K562 (cell line): Measurements from ENCODE around the gene SLA2. TPM values are rescaled to one million over a fixed set of nuclear protein-coding genes. Genes with fewer than 3 reads are reported as not detected.
"Not testable (repeated sequence)": the region's sequence is repeated elsewhere in the genome, so short reads cannot be mapped to it uniquely, and the experiment has no call there.

Experiments used
- ATAC-seq: fragments of 200-7000 bp; cut with Tn5 transposase; 3 replicates; pipeline ENCODE4 v1.9.1; 2020; ENCODE audit warnings: moderate library complexity
- Bru-seq: library from RNA; stranded (reverse); fragments of 400-500 nt; gene quantifications from one replicate; lab custom pipeline; 2021; lab: Mats Ljungman, UMichigan
- BruChase-seq, 2 experiments: library from RNA; stranded (reverse); fragments of 400-500 nt; gene quantifications; one replicate each; lab custom pipeline; 2021; lab: Mats Ljungman, UMichigan
- BruUV-seq: library from RNA; stranded (reverse); fragments of 400-500 nt; replicated peaks from 2 replicates; lab custom pipeline; 2021; lab: Mats Ljungman, UMichigan
- CTCF ChIA-PET: fragments of 300-600 bp; formaldehyde crosslinking; extraction: SDS; loops from one replicate; lab custom pipeline; 2021; ENCODE audit warnings: low intra/inter-chr PET ratio; lab: Yijun Ruan, JAX
- POLR2A ChIA-PET: fragments of 300-600, 350-650 bp; sonication (Branson Sonifier 250); formaldehyde crosslinking; extraction: SDS; loops from one replicate; lab custom pipeline; 2021; ENCODE audit warnings: antibody characterized with exemption, inconsistent platforms; lab: Yijun Ruan, JAX
- DNase-seq, 4 experiments: peaks; one replicate each; pipeline versions ENCODE4 v3.0.0 to v3.0.0-alpha.2; 2011 to 2018; ENCODE audit warnings: low spot score in 3 of 4, mixed read lengths in 3 of 4; ENCODE audit errors: extremely low read depth in 1 of 4
- FAIRE-seq: peaks from 2 replicates; lab custom pipeline; 2011; peaks lifted over from hg19 to GRCh38; lab: Jason Lieb, UNC
- H2AFZ ChIP-seq: 2 replicates; pipeline ENCODE4 v1.6.0; 2011; ENCODE audit warnings: low read depth, low read length, control low read depth, inconsistent platforms
- H3K27ac ChIP-seq: fragments of 200-600 bp; 3 replicates; pipeline ENCODE4 v1.8.0; 2011; ENCODE audit warnings: low read depth, mild to moderate bottlenecking, control low read depth, inconsistent platforms, low read length, moderate library complexity, mixed read lengths; ENCODE audit errors: extremely low read depth
- H3K27me3 ChIP-seq, 2 experiments: fragments of 300-600 bp in 1 of 2; 2 replicates in 1 of 2; 3 replicates in 1 of 2; pipeline versions ENCODE4 v1.6.0 to v1.8.0; 2011; ENCODE audit warnings: inconsistent platforms in 2 of 2, low read length in 2 of 2, mild to moderate bottlenecking in 1 of 2, mixed read lengths in 1 of 2, moderate library complexity in 1 of 2; ENCODE audit not compliant: control insufficient read depth in 2 of 2, insufficient read depth in 2 of 2
- H3K36me3 ChIP-seq: fragments of 300-600 bp; 3 replicates; pipeline ENCODE4 v1.8.0; 2011; ENCODE audit warnings: mild to moderate bottlenecking, low read length, inconsistent platforms; ENCODE audit not compliant: control insufficient read depth, insufficient read depth
- H3K4me1 ChIP-seq, 2 experiments: fragments of 200-600 bp in 1 of 2; replicated peaks in 1 of 2; 2 replicates in 1 of 2; 3 replicates in 1 of 2; pipeline versions ENCODE4 v1.5.1 to v1.8.0; 2011; ENCODE audit warnings: inconsistent platforms in 2 of 2, low read length in 2 of 2, mild to moderate bottlenecking in 1 of 2, mixed read lengths in 1 of 2, moderate library complexity in 1 of 2; ENCODE audit not compliant: control insufficient read depth in 2 of 2, insufficient read depth in 2 of 2
- H3K4me2 ChIP-seq: 2 replicates; pipeline ENCODE4 v1.6.1; 2011; ENCODE audit warnings: low read length, control low read depth, inconsistent platforms, mixed read lengths; ENCODE audit not compliant: insufficient read depth
- H3K4me3 ChIP-seq: fragments of 200-600 bp; sonication (generic), shearing (Covaris generic); 2 replicates; pipeline ENCODE4 v1.5.1; 2016; ENCODE audit warnings: control low read depth, inconsistent platforms
- H3K79me2 ChIP-seq: fragments of 200-600 bp; 3 replicates; pipeline ENCODE4 v1.8.0; 2011; ENCODE audit warnings: low read length, inconsistent platforms; ENCODE audit not compliant: control insufficient read depth, insufficient read depth
- H3K9ac ChIP-seq, 2 experiments: 2 replicates each; pipeline versions ENCODE4 v1.6.0 to v1.6.1; 2011; ENCODE audit warnings: low read depth in 2 of 2, low read length in 2 of 2, control low read depth in 1 of 2, inconsistent platforms in 1 of 2, mild to moderate bottlenecking in 1 of 2, mixed read lengths in 1 of 2; ENCODE audit not compliant: insufficient read depth in 1 of 2
- H3K9me1 ChIP-seq: one replicate; pipeline ENCODE4 v1.6.0; 2011; ENCODE audit warnings: inconsistent platforms, mild to moderate bottlenecking, low read length, moderate library complexity; ENCODE audit not compliant: control insufficient read depth, insufficient read depth
- H3K9me3 ChIP-seq: replicated peaks from 2 replicates; pipeline ENCODE4 v1.5.1; 2011; ENCODE audit warnings: low read depth, low read length, inconsistent platforms; ENCODE audit not compliant: control insufficient read depth, insufficient read depth
- H4K20me1 ChIP-seq: replicated peaks from 2 replicates; pipeline ENCODE4 v1.6.1; 2011; ENCODE audit warnings: low read length, inconsistent platforms, mixed read lengths; ENCODE audit not compliant: control insufficient read depth, insufficient read depth
- CBX8 ChIP-seq: fragments of 200-600 bp; sonication (generic); IDR thresholded peaks from 2 replicates; pipeline ENCODE4 v1.6.1; 2012; ENCODE audit warnings: borderline replicate concordance, mixed run types, low read depth, mild to moderate bottlenecking, moderate library complexity, mixed read lengths, low read length, control low read depth, inconsistent platforms; ENCODE audit not compliant: poor library complexity, severe bottlenecking; ENCODE audit errors: extremely low read depth
- ETS2 ChIP-seq: IDR thresholded peaks from 2 replicates; pipeline ENCODE4 v1.6.1; 2016; ENCODE audit warnings: borderline replicate concordance, missing genetic modification characterization, mild to moderate bottlenecking, moderate library complexity, missing compliant biosample characterization; ENCODE audit not compliant: poor library complexity, severe bottlenecking
- SPI1 ChIP-seq: IDR thresholded peaks from 2 replicates; pipeline ENCODE4 v1.6.1; 2011; ENCODE audit warnings: low read depth, low read length, control low read depth, borderline replicate concordance
- ZFP30 ChIP-seq: fragments of 250-450 bp; sonication (Bioruptor Pico); IDR thresholded peaks from 2 replicates; pipeline ENCODE4 v1.8.0; 2022; ENCODE audit warnings: moderate library complexity, mild to moderate bottlenecking, inconsistent platforms, borderline replicate concordance
- ZNF507 ChIP-seq: conservative IDR thresholded peaks from 2 replicates; pipeline ENCODE4 v1.6.1; 2017; ENCODE audit warnings: missing genetic modification characterization, missing compliant biosample characterization
- WGBS: fragments of 100-300 bp; shearing (Covaris generic); methylation state at CpG from one replicate; pipeline ENCODE4 v1.1.6; 2016; ENCODE audit warnings: low coverage, mixed read lengths; ENCODE audit not compliant: insufficient coverage; ENCODE audit errors: missing lambda C conversion rate; 5-methylcytosine and 5-hydroxymethylcytosine counted together
- in situ Hi-C: fragments of 300-500 bp; cut with MboI; formaldehyde crosslinking; loops from 4 replicates; pipeline ENCODE4 v1.15.0; 2018; ENCODE audit warnings: inconsistent platforms, mixed read lengths
- intact Hi-C: fragments of 100-400 bp; cut with micrococcal nuclease; formaldehyde crosslinking; loops from 2 replicates; pipeline ENCODE4 v1.14.2; 2022
- long read RNA-seq, 3 experiments: library from polyadenylated mRNA in 2 of 3; library from RNA in 1 of 3; unstranded in 2 of 3; stranded (forward) in 1 of 3; transcript quantifications; one replicate each; pipeline ENCODE4 v2.0.0, GENCODE V29; 2019 to 2022
- polyA minus RNA-seq, 3 experiments: library from RNA; depleted of rRNA, polyadenylated mRNA; stranded (reverse); fragments of >200 nt; gene quantifications; 2 replicates each; pipeline ENCODE4 v1.2.3, GENCODE V29; 2011
- polyA plus RNA-seq, 8 experiments: library from polyadenylated mRNA; depleted of rRNA in 4 of 8; stranded (reverse) in 5 of 8; unstranded in 3 of 8; fragments of >200 nt; fragmentation: Nextera tagmentation in 2 of 8; fragmentation: Illumina TruSeq in 1 of 8; extraction: Ambion mirVana in 2 of 8; extraction: Trizol in 1 of 8; gene quantifications; 2 replicates each; pipeline versions ENCODE4 v1.2.1 to v1.2.3, GENCODE V29; 2011 to 2014; ENCODE audit warnings: inconsistent platforms in 1 of 8, missing spikeins in 1 of 8
- total RNA-seq, 7 experiments: library from RNA; depleted of rRNA in 6 of 7; stranded (reverse); fragments of >200 nt in 6 of 7; fragmentation: Illumina TruSeq in 2 of 7; extraction: Trizol in 2 of 7; gene quantifications; 2 replicates each; pipeline versions ENCODE4 v1.2.1 to v1.2.3, GENCODE V29; 2011 to 2021; ENCODE audit warnings: low replicate concordance in 1 of 7

SLA2 gene
- total RNA-seq (2011; cell fraction: chromatin; rRNA removed; ENCODE audit: low replicate concordance), result 0.21 TPM in 1 of 2 replicates, not detected in the other
- total RNA-seq (2011; cell fraction: nucleolus; rRNA removed), result not detected in 2 replicates
- not detected in 2 replicates for total RNA-seq (2011; cell fraction: nucleoplasm; rRNA removed)
- not detected in 2 replicates for total RNA-seq (2014; rRNA removed)
- not detected in 2 replicates for total RNA-seq (2014; rRNA removed; fragmentation: Illumina TruSeq; extraction: Trizol)
- total RNA-seq (2015; rRNA removed; fragmentation: Illumina TruSeq; extraction: Trizol), result 0.07 and 0.08 TPM in 2 replicates
- 0.07 and 0.13 TPM in 2 replicates for total RNA-seq (2021)
- not detected in 2 replicates for polyA plus RNA-seq (2011; rRNA removed)
- 0.03 and 0.06 TPM in 2 replicates for polyA plus RNA-seq (2011; cell fraction: cytosol; rRNA removed)
- polyA plus RNA-seq (2011; cell fraction: nucleus; rRNA removed), result 0.04 TPM in 1 of 2 replicates, not detected in the other
- polyA plus RNA-seq (2012), result 0.08 and 0.09 TPM in 2 replicates
- 0.07 TPM in 1 of 2 replicates, not detected in the other for polyA plus RNA-seq (2014; fragmentation: Illumina TruSeq; extraction: Trizol)
- polyA plus RNA-seq (2014; fragmentation: Nextera tagmentation; extraction: Ambion mirVana), result not detected
- polyA plus RNA-seq (2014; rRNA removed), result not detected in 2 replicates
- polyA minus RNA-seq (2011; rRNA and poly(A)+ RNA removed), result 0.06 TPM in 1 of 2 replicates, not detected in the other
- not detected in 2 replicates for polyA minus RNA-seq (2011; cell fraction: cytosol; rRNA and poly(A)+ RNA removed)
- polyA minus RNA-seq (2011; cell fraction: nucleus; rRNA and poly(A)+ RNA removed), result not detected in 2 replicates
- Bru-seq, nascent RNA, result percentile 23 among the genes with signal in this experiment
- percentile 23 among the genes with signal in this experiment for BruChase-seq, experiment 1, labeled RNA remaining after a 2-hour chase
- BruChase-seq, experiment 2, labeled RNA remaining after a 6-hour chase, result percentile 14 among the genes with signal in this experiment
- long read RNA-seq, experiment 1, result 0 reads
- long read RNA-seq, experiment 2, result 0 reads
- long read RNA-seq, experiment 3, result 0 reads

GRCh38 chr20:36645998-36646397, at the start of gene SLA2:
SLA2 (minus strand) TSS chr20:36646196; CDS start chr20:36641335, 4,861 bp downstream.
- BruUV-seq, result no TSS peak
- H3K27ac ChIP-seq, result no peak within 1 kb of the TSS
- FAIRE-seq (no peak), DNase-seq (no peak), ATAC-seq (no peak; the same call in none of the 3 replicates)
- H3K9me3 ChIP-seq, result no peaks in the 10 kb centered on the region
- no peaks in the 10 kb centered on the region; a peak in 3 of 5 replicates for H3K4me1 ChIP-seq
- in situ Hi-C loops, result no loop called here
- no peaks in the 10 kb centered on the region for H3K36me3 ChIP-seq
- H3K4me2 ChIP-seq, result no peak within 1 kb of the TSS
- TF ChIP-seq CBX8 (no peak), ZFP30 (CRISPR knock-in tag) (no peak), ZNF507 (tag) (no peak), SPI1 (peak; percentile 80; the same call in 1 of the 2 replicates), ETS2 (tag) (no peak)
- no peak within 1 kb of the TSS for H3K9ac ChIP-seq
- H2AFZ ChIP-seq, result no peak within 1 kb of the TSS
- intact Hi-C loops, result no loop called here
- ChIA-PET POLR2A (interaction anchor here (0.6 to 1.0 kb wide), 4 partner anchors 9 to 20 kb away, joined by 3 to 4 read pairs (median 3); no protein-coding TSS in a partner anchor), CTCF (no interaction called here)
- no peaks in the 10 kb centered on the region for H4K20me1 ChIP-seq
- H3K4me3 ChIP-seq, result no peak within 1 kb of the TSS
- 8% methylated on average over 9 of the region's 9 CpGs for WGBS
- H3K9me1 ChIP-seq, result no peaks in the 10 kb centered on the region
- H3K27me3 ChIP-seq, result no peaks in the 10 kb centered on the region
- no peaks in the 10 kb centered on the region for H3K79me2 ChIP-seq

DNA sequence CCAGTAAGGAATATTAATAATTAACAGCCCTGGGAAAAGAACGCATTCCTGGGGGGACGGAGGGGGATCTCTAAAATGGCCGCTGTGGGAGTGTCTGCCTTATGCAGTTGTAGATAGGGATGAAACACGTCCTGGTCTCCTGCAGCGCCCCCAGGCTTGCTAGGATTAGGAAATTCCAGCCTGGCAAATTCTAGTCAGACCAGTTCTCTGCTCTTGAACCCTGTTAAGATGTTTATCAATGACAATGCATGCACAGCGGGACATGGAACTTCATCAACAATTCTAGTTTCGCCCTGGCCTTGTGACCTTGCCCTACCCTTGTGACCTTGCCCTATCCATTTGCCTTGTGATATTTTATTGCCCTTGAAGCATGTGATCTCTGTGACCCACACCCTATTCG, 49.5 kb upstream of the SLA2 start:
- H3K4me1 ChIP-seq, CTCF ChIA-PET: not testable (repeated sequence)

More for the DNA sequence above, 49.5 kb upstream of the SLA2 start:
- in situ Hi-C loops, H3K4me3 ChIP-seq, FAIRE-seq, BruUV-seq, H2AFZ ChIP-seq, intact Hi-C loops, H3K4me2 ChIP-seq, H3K79me2 ChIP-seq, H3K27me3 ChIP-seq, H3K36me3 ChIP-seq, DNase-seq, H3K9ac ChIP-seq, H3K9me1 ChIP-seq, ATAC-seq, H3K9me3 ChIP-seq, H4K20me1 ChIP-seq, H3K27ac ChIP-seq: not testable (repeated sequence)
- POLR2A ChIA-PET, result interaction anchor here (1.1 kb wide), 1 partner anchor 8 kb away, joined by 4 read pairs; no protein-coding TSS in a partner anchor
- 80% methylated on average over 8 of the region's 8 CpGs for WGBS
